Left ventricle myocardium superior (tissue), 1 donor: Measurements from ENCODE around the gene KCNC3. TPM values are rescaled to one million over a fixed set of nuclear protein-coding genes. Genes with fewer than 3 reads are reported as not detected.

ENCODE experiments used
- ATAC-seq: fragments of 200-7000 bp; cut with Tn5 transposase; one replicate; pipeline ENCODE4 v1.9.1; 2020; ENCODE audit warnings: mild to moderate bottlenecking, moderate library complexity
- DNase-seq: peaks from one replicate; pipeline ENCODE4 v3.0.0-alpha.2; 2020
- intact Hi-C: fragments of 100-400 bp; cut with micrococcal nuclease; formaldehyde crosslinking; loops from one replicate; pipeline ENCODE4 v1.11.0; 2022
- total RNA-seq: library from RNA; stranded (reverse); fragmentation: NEBNext Ultra II Directional; extraction: Animal tissue kit (Norgen Biotek cat#: 25700); gene quantifications from one replicate; pipeline ENCODE4 v1.2.1, GENCODE V29; 2021
- donor health status: DM: no; HTN: yes; CAD: no; lungs with severe emphysema.

Gene KCNC3
- total RNA-seq, 1 donor from 2014 or later: 2.5 TPM

GRCh38 chr19:50290011-50290410 lies 39.2 kb downstream of the KCNC3 start:
- no peak for DNase-seq
- ATAC-seq: no peak
- intact Hi-C loops: no loop called here

GRCh38 chr19:50288954-50289353 lies 40.2 kb downstream of the KCNC3 start:
- DNase-seq (no peak), ATAC-seq (no peak)
- intact Hi-C loops: no loop called here

GRCh38 chr19:50287331-50287730 lies 41.8 kb downstream of the KCNC3 start:
- DNase-seq (no peak), ATAC-seq (no peak)
- intact Hi-C loops: no loop called here

GRCh38 chr19:50286443-50286842 lies 42.7 kb downstream of the KCNC3 start:
- ATAC-seq (no peak), DNase-seq (no peak)
- intact Hi-C loops: no loop called here

GRCh38 chr19:50285833-50286232 lies 43.3 kb downstream of the KCNC3 start:
- DNase-seq (no peak), ATAC-seq (no peak)
- intact Hi-C loops: no loop called here

GRCh38 chr19:50281491-50281890 lies 47.7 kb downstream of the KCNC3 start:
- intact Hi-C loops: no loop called here
- DNase-seq (no peak), ATAC-seq (no peak)

GRCh38 chr19:50280983-50281382 lies 48.2 kb downstream of the KCNC3 start:
- no peak for DNase-seq
- intact Hi-C loops: no loop called here
- no peak for ATAC-seq

GRCh38 chr19:50280074-50280473 lies 49.1 kb downstream of the KCNC3 start:
- intact Hi-C loops: no loop called here
- ATAC-seq (no peak), DNase-seq (no peak)

- DNase-seq: no peak
- no peak for ATAC-seq
- intact Hi-C loops: no loop called here
These were observed 51.1 kb downstream of the KCNC3 start for GRCh38 chr19:50277966-50278580.

- intact Hi-C loops: no loop called here
- ATAC-seq (no peak), DNase-seq (no peak)
These were observed 52.7 kb downstream of the KCNC3 start for GRCh38 chr19:50276370-50277063.

- intact Hi-C loops: no loop called here
- no peak for ATAC-seq
- no peak for DNase-seq
These were observed 53.4 kb downstream of the KCNC3 start for GRCh38 chr19:50275577-50276368.

GRCh38 chr19:50273821-50274220 lies 55.4 kb downstream of the KCNC3 start:
- no peak for DNase-seq
- no peak for ATAC-seq
- intact Hi-C loops: no loop called here

- DNase-seq (no peak), ATAC-seq (no peak)
- intact Hi-C loops: no loop called here
These were observed 56.8 kb downstream of the KCNC3 start for GRCh38 chr19:50272263-50272897.

GRCh38 chr19:50269653-50270052 lies 59.5 kb downstream of the KCNC3 start:
- no peak for DNase-seq
- peak; percentile 27 for ATAC-seq
- intact Hi-C loops: no loop called here

- DNase-seq: no peak
- ATAC-seq: no peak
- intact Hi-C loops: no loop called here
These were observed 60.7 kb downstream of the KCNC3 start for GRCh38 chr19:50268501-50268900.

- no peak for DNase-seq
- no peak for ATAC-seq
- intact Hi-C loops: no loop called here
These were observed 61.1 kb downstream of the KCNC3 start for GRCh38 chr19:50268041-50268440.

- intact Hi-C loops: no loop called here
- no peak for DNase-seq
- ATAC-seq: peak; percentile 24
These were observed 62.3 kb downstream of the KCNC3 start for GRCh38 chr19:50266896-50267295.

GRCh38 chr19:50266041-50266440 lies 63.1 kb downstream of the KCNC3 start:
- intact Hi-C loops: no loop called here
- ATAC-seq (no peak), DNase-seq (no peak)

GRCh38 chr19:50264483-50265186 lies 64.5 kb downstream of the KCNC3 start:
- DNase-seq (no peak), ATAC-seq (peak; percentile 29)
- intact Hi-C loops: no loop called here
